Endothelial cell (in vitro differentiated cells): Measurements from ENCODE around the gene SPRY1. TPM values are rescaled to one million over a fixed set of nuclear protein-coding genes. Genes with fewer than 3 reads are reported as not detected.

ENCODE experiments used
- DNase-seq: peaks from one replicate; pipeline ENCODE4 v3.0.0; 2021; ENCODE audit warnings: low spot score
- H3K27ac Mint-ChIP-seq: one replicate; pipeline ENCODE4 v1.8.0; 2021; ENCODE audit warnings: mixed read lengths, inconsistent platforms; ENCODE audit not compliant: unreplicated experiment
- H3K27me3 Mint-ChIP-seq: one replicate; pipeline ENCODE4 v1.8.0; 2021; ENCODE audit warnings: mild to moderate bottlenecking, moderate library complexity, mixed read lengths, inconsistent platforms; ENCODE audit not compliant: unreplicated experiment
- H3K36me3 Mint-ChIP-seq: one replicate; pipeline ENCODE4 v1.8.0; 2021; ENCODE audit warnings: mild to moderate bottlenecking, low read depth, mixed read lengths, inconsistent platforms; ENCODE audit not compliant: unreplicated experiment
- H3K4me1 Mint-ChIP-seq: one replicate; pipeline ENCODE4 v1.8.0; 2021; ENCODE audit warnings: mild to moderate bottlenecking, mixed read lengths, inconsistent platforms; ENCODE audit not compliant: unreplicated experiment
- H3K4me3 Mint-ChIP-seq: one replicate; pipeline ENCODE4 v1.8.0; 2021; ENCODE audit warnings: mild to moderate bottlenecking, mixed read lengths, inconsistent platforms; ENCODE audit not compliant: unreplicated experiment
- H3K9me3 Mint-ChIP-seq: one replicate; pipeline ENCODE4 v1.8.0; 2021; ENCODE audit warnings: mixed read lengths, inconsistent platforms; ENCODE audit not compliant: unreplicated experiment
- CTCF ChIP-seq: fragments of 200-600 bp; sonication (generic); IDR thresholded peaks from one replicate; pipeline ENCODE4 v1.5.0; 2021; ENCODE audit warnings: antibody characterized with exemption; ENCODE audit not compliant: unreplicated experiment
- total RNA-seq: library from RNA; stranded (reverse); fragmentation: NEBNext Ultra II Directional; extraction: Animal tissue kit (Norgen Biotek cat#: 25700); gene quantifications from one replicate; pipeline ENCODE4 v1.2.1, GENCODE V29; 2021; ENCODE audit not compliant: unreplicated experiment

SPRY1 gene
- total RNA-seq, 1 donor from 2014 or later: 58.3 TPM

GRCh38 chr4:123419885-123420755 lies 23.5 kb downstream of the SPRY1 start:
- no peak overlapping the region for H3K4me3 Mint-ChIP-seq
- peaks cover 23% of the 10 kb centered on the region for H3K4me1 Mint-ChIP-seq
- no peaks in the 10 kb centered on the region for H3K27me3 Mint-ChIP-seq
- no peak for DNase-seq
- H3K27ac Mint-ChIP-seq: no peak overlapping the region
- no peaks in the 10 kb centered on the region for H3K9me3 Mint-ChIP-seq
- no peak for TF ChIP-seq CTCF
- H3K36me3 Mint-ChIP-seq: no peaks in the 10 kb centered on the region

GRCh38 chr4:123421227-123421936 lies 24.8 kb downstream of the SPRY1 start:
- Mint-ChIP-seq H3K9me3 (no peaks in the 10 kb centered on the region), H3K27ac (no peak overlapping the region), H3K4me1 (peaks cover 19% of the 10 kb centered on the region), H3K27me3 (no peaks in the 10 kb centered on the region), H3K4me3 (no peak overlapping the region), H3K36me3 (no peaks in the 10 kb centered on the region)
- no peak for DNase-seq
- TF ChIP-seq CTCF: no peak

GRCh38 chr4:123421937-123422781 lies 25.6 kb downstream of the SPRY1 start:
- TF ChIP-seq CTCF: no peak
- Mint-ChIP-seq H3K4me3 (no peak overlapping the region), H3K36me3 (peaks cover 5% of the 10 kb centered on the region), H3K9me3 (no peaks in the 10 kb centered on the region), H3K27ac (no peak overlapping the region), H3K27me3 (no peaks in the 10 kb centered on the region), H3K4me1 (peaks cover 16% of the 10 kb centered on the region)
- no peak for DNase-seq

DNA sequence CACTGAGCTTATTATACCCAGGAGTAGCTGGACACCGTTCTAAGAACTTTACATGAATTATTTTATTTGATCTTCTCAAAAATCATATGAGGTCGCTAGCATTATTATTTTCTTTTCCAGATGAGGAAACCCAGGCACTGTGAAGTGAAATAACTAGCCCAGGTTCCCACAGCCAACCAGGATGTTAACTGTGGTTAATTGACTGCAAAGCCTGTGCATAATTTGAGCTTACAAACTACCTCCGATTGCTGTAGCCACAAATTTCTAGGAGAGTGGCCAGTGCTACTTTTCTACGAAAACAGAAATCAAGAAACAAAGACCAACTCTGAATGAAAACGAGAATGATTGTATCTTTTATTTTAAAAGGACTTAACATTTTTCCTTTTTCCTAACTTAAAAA lies 27.2 kb downstream of the SPRY1 start:
- no peaks in the 10 kb centered on the region for H3K27me3 Mint-ChIP-seq
- H3K4me1 Mint-ChIP-seq: peaks cover 1% of the 10 kb centered on the region
- H3K36me3 Mint-ChIP-seq: peaks cover 5% of the 10 kb centered on the region
- no peak overlapping the region for H3K27ac Mint-ChIP-seq
- DNase-seq: no peak
- no peaks in the 10 kb centered on the region for H3K9me3 Mint-ChIP-seq
- H3K4me3 Mint-ChIP-seq: no peak overlapping the region
- TF ChIP-seq CTCF: no peak
